Natural killer cell (primary cell): ENCODE data around the gene C11orf21. TPM values are rescaled to one million over a fixed set of nuclear protein-coding genes. Genes with fewer than 3 reads are reported as not detected.

Source experiments
- ATAC-seq, 3 donors: fragments of 150-1000 bp in 2 of 3; fragments of 200-7000 bp in 1 of 3; cut with Tn5 transposase; 1 replicate in 1 of 3; 2 replicates in 2 of 3; pipeline ENCODE4 v1.10.0; 2021; ENCODE audit warnings: mild to moderate bottlenecking in 2 of 3, moderate library complexity in 2 of 3
- DNase-seq, 2 donors: peaks; one replicate each; pipeline versions ENCODE4 v3.0.0 to v3.0.0-alpha.2; 2013 to 2021; ENCODE audit warnings: mixed read lengths in 1 of 2
- H3K27ac ChIP-seq: one replicate; pipeline ENCODE4 v1.5.1; 2013; ENCODE audit warnings: mild to moderate bottlenecking, low read length
- H3K27me3 ChIP-seq: one replicate; pipeline ENCODE4 v1.6.1; 2013; ENCODE audit warnings: low read length; ENCODE audit not compliant: control insufficient read depth, insufficient read depth
- H3K36me3 ChIP-seq: one replicate; pipeline ENCODE4 v1.6.1; 2013; ENCODE audit warnings: low read length; ENCODE audit not compliant: control insufficient read depth, insufficient read depth
- H3K4me1 ChIP-seq: one replicate; pipeline ENCODE4 v1.6.1; 2013; ENCODE audit warnings: low read length; ENCODE audit not compliant: control insufficient read depth, insufficient read depth
- H3K4me3 ChIP-seq: one replicate; pipeline ENCODE4 v1.5.1; 2013; ENCODE audit warnings: low read length
- H3K9me3 ChIP-seq: one replicate; pipeline ENCODE4 v1.6.1; 2013; ENCODE audit warnings: low read length; ENCODE audit not compliant: control insufficient read depth, insufficient read depth
- H3K27ac Mint-ChIP-seq, 2 donors: one replicate each; pipeline ENCODE4 v1.8.0; 2022; ENCODE audit warnings: mild to moderate bottlenecking in 2 of 2, mixed read lengths in 2 of 2, moderate library complexity in 1 of 2
- H3K27me3 Mint-ChIP-seq, 2 donors: one replicate each; pipeline ENCODE4 v1.8.0; 2022; ENCODE audit warnings: low read depth in 2 of 2, mixed read lengths in 2 of 2
- H3K36me3 Mint-ChIP-seq: one replicate; pipeline ENCODE4 v1.8.0; 2022; ENCODE audit warnings: mixed read lengths
- H3K4me1 Mint-ChIP-seq, 2 donors: one replicate each; pipeline ENCODE4 v1.8.0; 2022; ENCODE audit warnings: mixed read lengths in 2 of 2
- H3K4me3 Mint-ChIP-seq: one replicate; pipeline ENCODE4 v1.8.0; 2022; ENCODE audit warnings: mild to moderate bottlenecking, moderate library complexity, mixed read lengths
- H3K9me3 Mint-ChIP-seq, 2 donors: one replicate each; pipeline ENCODE4 v1.8.0; 2022; ENCODE audit warnings: mixed read lengths in 2 of 2
- CTCF ChIP-seq: fragments of 200-600 bp; IDR thresholded peaks from one replicate; pipeline ENCODE4 v1.8.0; 2022; ENCODE audit warnings: antibody characterized with exemption
- WGBS: methylation state at CpG from one replicate; pipeline ENCODE4 v1.1.7; 2013; ENCODE audit warnings: missing lambda C conversion rate; ENCODE audit not compliant: insufficient coverage; 5-methylcytosine and 5-hydroxymethylcytosine counted together
- intact Hi-C: fragments of 100-400 bp; cut with micrococcal nuclease; formaldehyde crosslinking; loops from one replicate; pipeline ENCODE4 v1.14.2; 2022
- total RNA-seq, 4 donors: library from RNA; stranded (reverse); fragments of 120-200 nt in 1 of 4; gene quantifications; one replicate each; pipeline versions ENCODE4 v1.2.3 to v1.2.4, GENCODE V29; 2013 to 2022

The C11orf21 gene
- total RNA-seq, 3 donors from 2014 or later (not counting 1 experiment from before 2014, with no cell fraction given) = 227 to 325 (median 237) TPM

- Histone ChIP-seq H3K27ac (no peak overlapping the region), H3K9me3 (peaks cover 9% of the 10 kb centered on the region), H3K4me3 (no peak overlapping the region), H3K36me3 (no peaks in the 10 kb centered on the region), H3K27me3 (no peaks in the 10 kb centered on the region), H3K4me1 (no peaks in the 10 kb centered on the region)
- DNase-seq (no peak), ATAC-seq (no peak)
- intact Hi-C loops = no loop called here
- H3K27ac Mint-ChIP-seq = no peak overlapping the region
- H3K36me3 Mint-ChIP-seq = no peaks in the 10 kb centered on the region
- no peaks in the 10 kb centered on the region for H3K27me3 Mint-ChIP-seq
- no peak for TF ChIP-seq CTCF
- no peaks in the 10 kb centered on the region for H3K9me3 Mint-ChIP-seq
- H3K4me1 Mint-ChIP-seq = no peaks in the 10 kb centered on the region
- 90% methylated on average over 10 of the region's 10 CpGs for WGBS
- H3K4me3 Mint-ChIP-seq = no peak overlapping the region
Measured at GRCh38 chr11:2346586-2347307, 45.0 kb upstream of the C11orf21 start.

- intact Hi-C loops = no loop called here
- Histone ChIP-seq H3K9me3 (peaks cover 9% of the 10 kb centered on the region), H3K4me3 (no peak overlapping the region), H3K36me3 (no peaks in the 10 kb centered on the region), H3K4me1 (no peaks in the 10 kb centered on the region), H3K27me3 (no peaks in the 10 kb centered on the region), H3K27ac (no peak overlapping the region)
- no peak overlapping the region for H3K4me3 Mint-ChIP-seq
- no peak for TF ChIP-seq CTCF
- 87% methylated on average over 4 of the region's 4 CpGs for WGBS
- no peaks in the 10 kb centered on the region for H3K4me1 Mint-ChIP-seq
- no peak overlapping the region for H3K27ac Mint-ChIP-seq
- H3K36me3 Mint-ChIP-seq = no peaks in the 10 kb centered on the region
- no peak for ATAC-seq
- H3K9me3 Mint-ChIP-seq = no peaks in the 10 kb centered on the region
- no peak for DNase-seq
- H3K27me3 Mint-ChIP-seq = no peaks in the 10 kb centered on the region
Measured at GRCh38 chr11:2346014-2346413, 44.3 kb upstream of the C11orf21 start.

- WGBS = 82% methylated on average over 2 of the region's 2 CpGs
- no peak for TF ChIP-seq CTCF
- no peaks in the 10 kb centered on the region for H3K36me3 Mint-ChIP-seq
- no peaks in the 10 kb centered on the region for H3K9me3 Mint-ChIP-seq
- no peaks in the 10 kb centered on the region for H3K4me1 Mint-ChIP-seq
- intact Hi-C loops = no loop called here
- Histone ChIP-seq H3K27me3 (no peaks in the 10 kb centered on the region), H3K36me3 (no peaks in the 10 kb centered on the region), H3K4me3 (no peak overlapping the region), H3K4me1 (no peaks in the 10 kb centered on the region), H3K9me3 (peaks cover 9% of the 10 kb centered on the region), H3K27ac (no peak overlapping the region)
- no peak overlapping the region for H3K27ac Mint-ChIP-seq
- H3K4me3 Mint-ChIP-seq = no peak overlapping the region
- H3K27me3 Mint-ChIP-seq = no peaks in the 10 kb centered on the region
- ATAC-seq (no peak), DNase-seq (no peak)
Measured at GRCh38 chr11:2345050-2345449, 43.3 kb upstream of the C11orf21 start.

GRCh38 chr11:2343502-2343901 is 41.8 kb upstream of the C11orf21 start:
- TF ChIP-seq CTCF = no peak
- no peak for DNase-seq
- 63% methylated on average over 4 of the region's 4 CpGs for WGBS
- Histone ChIP-seq H3K4me3 (no peak overlapping the region), H3K27ac (no peak overlapping the region), H3K36me3 (no peaks in the 10 kb centered on the region), H3K9me3 (no peaks in the 10 kb centered on the region), H3K27me3 (no peaks in the 10 kb centered on the region), H3K4me1 (no peaks in the 10 kb centered on the region)
- no peak overlapping the region for H3K27ac Mint-ChIP-seq
- no peak for ATAC-seq
- intact Hi-C loops = no loop called here
- no peaks in the 10 kb centered on the region for H3K36me3 Mint-ChIP-seq
- H3K27me3 Mint-ChIP-seq = peaks cover 3 to 6% of the 10 kb centered on the region in 2 donors
- H3K4me1 Mint-ChIP-seq = peaks cover 0 to 5% of the 10 kb centered on the region in 2 donors
- no peaks in the 10 kb centered on the region for H3K9me3 Mint-ChIP-seq
- no peak overlapping the region for H3K4me3 Mint-ChIP-seq
